Hematopoietic multipotent progenitor cell treated with erythropoietin and hydrocortisone succinate and interleukin-3 and kit ligand, for 17 days (in vitro differentiated cells): ENCODE data around the gene SLCO3A1.
"Not testable (repeated sequence)": the region's sequence is repeated elsewhere in the genome, so short reads cannot be mapped to it uniquely, and the experiment has no call there.

Source experiments
- DNase-seq: peaks from one replicate; pipeline ENCODE4 v3.0.0-alpha.2; 2015; ENCODE audit warnings: low spot score

SLCO3A1 gene

DNA sequence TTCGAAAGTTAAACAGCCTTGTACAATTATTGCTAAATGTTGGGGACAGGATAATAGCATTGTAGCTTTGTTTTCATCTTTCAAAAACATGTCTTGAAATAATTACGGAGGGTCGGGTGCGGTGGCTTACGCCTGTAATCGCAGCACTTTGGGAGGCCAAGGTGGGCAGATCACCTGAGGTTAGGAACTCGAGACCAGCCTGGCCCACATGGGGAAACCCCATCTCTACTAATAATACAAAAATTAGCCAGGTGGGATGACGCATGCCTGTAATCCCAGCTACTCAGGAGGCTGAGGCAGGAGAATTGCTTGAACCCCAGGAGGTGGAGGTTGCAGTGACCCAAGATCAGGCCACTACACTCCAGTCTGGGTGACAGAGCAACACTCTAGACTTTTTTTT, 216.7 kb downstream of the SLCO3A1 start:
- not testable (repeated sequence) for DNase-seq

DNA sequence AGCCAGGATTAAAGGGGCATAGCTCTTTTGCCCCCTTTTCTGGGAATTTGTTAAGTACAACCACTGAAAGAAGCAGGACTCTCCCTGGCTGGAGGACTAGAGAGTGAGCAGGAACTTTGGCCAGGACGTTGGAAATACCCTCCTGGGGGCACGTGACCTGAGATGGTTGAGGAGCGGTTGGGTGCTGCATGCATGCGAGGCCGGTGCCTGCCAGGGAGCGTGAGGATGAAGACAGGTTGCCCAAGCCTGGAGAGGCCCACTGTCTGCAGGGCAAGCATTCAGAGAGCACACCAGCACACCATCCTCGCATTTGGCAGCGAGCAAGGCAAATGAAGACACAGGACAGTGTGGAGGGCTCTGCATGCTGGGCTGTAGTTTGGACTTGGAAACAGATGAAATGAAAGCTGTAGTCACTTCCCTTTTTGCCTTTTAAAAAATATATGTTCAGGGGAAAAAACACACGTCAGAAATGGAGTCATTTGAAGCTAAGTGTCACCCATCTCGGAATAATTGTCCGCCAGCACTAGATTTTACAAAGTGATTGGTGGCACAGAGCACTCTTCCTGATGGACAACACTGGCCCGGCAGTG, 217.6 kb downstream of the SLCO3A1 start:
- no peak for DNase-seq

DNA sequence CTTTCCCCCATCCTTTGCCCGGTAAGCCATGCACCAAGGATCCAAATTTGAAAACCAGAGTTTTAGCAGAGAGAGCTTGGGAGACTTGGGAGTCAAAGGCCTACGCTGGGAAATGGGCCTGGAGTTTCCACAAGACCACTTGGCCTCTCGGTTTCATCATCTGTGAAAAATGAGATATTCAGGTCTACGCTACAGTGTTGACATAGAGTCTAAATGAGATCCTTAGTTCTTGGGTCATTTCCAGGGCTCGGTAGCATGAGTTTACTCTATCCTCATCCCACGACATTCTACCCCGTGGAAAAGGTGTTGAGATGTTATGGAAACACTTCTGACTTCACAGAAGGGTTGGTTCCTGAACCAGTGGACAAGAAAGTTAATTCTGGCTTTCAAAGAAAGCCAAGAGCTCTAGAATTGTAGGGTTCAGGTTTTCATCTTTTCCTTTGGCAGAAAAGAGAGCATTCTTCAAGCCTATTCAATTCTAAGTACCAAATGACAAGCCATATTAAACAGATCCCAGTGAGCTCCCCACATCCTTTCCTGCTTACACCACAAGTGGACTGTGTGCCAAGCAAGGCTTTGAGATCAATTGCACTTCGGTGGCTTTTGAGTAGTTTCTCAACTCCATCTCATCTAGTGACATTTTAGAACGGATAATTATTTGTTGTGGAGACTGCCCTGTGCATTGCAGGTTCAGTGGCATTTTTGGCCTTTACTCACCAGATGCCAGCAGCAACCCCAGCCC, 219.7 kb downstream of the SLCO3A1 start:
- no peak for DNase-seq

DNA sequence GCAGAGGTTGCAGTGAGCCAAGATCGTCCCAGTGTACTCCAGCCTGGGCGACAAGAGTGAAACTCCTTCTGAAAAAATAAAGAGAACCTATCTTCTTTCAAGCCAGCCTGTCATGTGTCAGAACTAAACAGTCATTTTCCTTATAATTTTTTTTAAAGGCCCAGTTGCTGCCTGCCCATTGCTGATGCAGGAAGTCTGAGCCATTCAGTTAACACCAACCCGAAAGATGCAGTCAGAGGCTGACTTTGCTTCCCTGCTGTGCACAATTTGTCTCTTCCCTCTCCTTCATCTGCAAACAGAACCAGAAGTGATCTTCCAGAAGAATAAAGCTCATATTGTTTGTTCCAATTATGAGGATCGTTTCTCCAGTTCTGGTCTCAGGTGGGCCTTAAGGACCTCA, 220.6 kb downstream of the SLCO3A1 start:
- no peak for DNase-seq

DNA sequence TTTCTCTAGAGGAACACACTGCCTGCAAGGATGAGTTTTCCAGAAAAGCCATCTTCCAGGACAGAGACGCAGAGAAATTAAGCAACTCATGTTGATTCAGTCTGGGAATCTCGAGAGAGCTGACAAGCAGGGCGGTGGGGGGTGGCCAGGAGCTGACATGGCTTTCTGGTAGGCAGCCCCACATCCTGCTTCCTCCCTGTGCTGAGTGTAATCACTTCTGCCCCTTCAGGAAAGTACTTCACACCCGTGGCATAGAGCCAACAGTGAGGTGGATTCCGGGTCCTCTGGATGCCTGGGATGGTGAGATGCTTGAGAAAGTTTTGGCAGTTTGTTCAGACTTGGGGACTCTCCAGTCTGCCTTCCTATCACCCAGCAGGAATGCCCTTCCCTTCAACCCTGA, 221.1 kb downstream of the SLCO3A1 start:
- DNase-seq: no peak

DNA sequence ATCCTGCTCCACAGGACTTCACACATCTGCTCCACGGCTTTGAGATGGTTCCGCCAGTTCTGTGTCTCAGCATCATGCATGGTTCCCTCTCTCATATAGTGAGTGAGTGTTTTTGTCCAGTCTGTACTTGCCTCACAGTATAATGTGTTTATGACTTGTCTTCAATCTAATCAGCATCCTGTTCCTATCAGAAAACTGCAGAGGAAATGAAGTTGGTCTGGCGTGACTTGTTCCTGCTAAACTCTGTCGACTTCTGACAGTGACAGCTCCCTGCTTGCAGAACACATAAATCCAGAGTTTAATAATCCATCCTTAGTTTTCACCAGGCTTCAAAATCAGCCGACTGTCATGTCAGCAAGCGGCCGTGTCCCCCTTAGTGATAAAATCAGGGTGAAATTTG, 222.3 kb downstream of the SLCO3A1 start:
- no peak for DNase-seq

DNA sequence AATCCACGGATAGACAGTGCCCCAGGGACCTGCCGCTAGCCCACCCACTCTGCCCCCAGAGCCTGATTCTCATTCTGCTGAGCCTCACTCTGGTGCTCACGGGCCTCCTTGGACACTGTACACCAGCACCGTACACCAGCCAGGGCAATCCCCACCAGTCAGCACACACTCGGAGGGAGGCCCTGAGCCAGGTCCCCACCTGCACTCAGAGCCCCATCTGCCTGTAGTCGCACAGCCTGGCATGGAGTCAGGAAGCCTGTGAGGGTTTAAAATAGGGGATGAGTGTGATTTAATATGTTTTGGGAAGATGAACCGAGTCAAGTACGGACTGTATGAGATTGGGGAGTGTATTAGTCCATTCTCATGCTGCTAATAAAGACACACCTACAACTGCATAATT, 223.0 kb downstream of the SLCO3A1 start:
- DNase-seq: no peak

DNA sequence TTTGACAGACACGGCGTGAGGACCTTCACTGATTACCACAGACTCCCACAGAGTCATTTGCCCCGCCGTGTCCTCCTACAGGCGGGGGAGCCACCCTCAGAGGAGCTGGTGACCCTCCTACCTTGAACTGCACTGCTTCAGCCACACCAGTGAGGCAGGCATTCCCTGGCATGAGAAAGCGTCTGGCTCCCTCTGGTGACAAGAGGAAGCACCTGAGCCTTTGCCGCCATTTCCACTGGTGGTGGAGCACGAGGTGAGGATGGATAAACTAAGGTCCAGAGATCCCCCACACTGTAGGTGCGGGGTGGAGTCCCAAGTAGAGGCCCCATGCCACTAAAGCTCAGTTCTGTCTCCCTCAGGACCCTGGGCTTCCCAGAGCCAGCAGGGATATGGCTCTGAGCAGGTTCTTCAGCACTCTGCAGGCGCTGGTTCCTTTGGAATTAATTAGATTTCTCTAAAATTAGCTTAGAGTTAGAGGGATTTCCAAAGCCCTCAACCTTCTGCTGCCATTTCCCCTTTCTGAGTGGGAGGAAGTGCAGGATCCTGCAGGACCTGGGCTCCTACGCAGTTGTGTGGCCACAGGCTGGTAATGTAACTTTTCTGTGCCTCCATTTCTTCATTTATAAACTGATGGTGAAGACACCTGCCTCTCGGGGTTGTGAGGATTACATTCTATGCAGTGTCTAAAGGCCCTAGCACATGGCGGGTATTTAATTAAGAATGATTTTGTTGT, 224.0 kb downstream of the SLCO3A1 start:
- DNase-seq: no peak

DNA sequence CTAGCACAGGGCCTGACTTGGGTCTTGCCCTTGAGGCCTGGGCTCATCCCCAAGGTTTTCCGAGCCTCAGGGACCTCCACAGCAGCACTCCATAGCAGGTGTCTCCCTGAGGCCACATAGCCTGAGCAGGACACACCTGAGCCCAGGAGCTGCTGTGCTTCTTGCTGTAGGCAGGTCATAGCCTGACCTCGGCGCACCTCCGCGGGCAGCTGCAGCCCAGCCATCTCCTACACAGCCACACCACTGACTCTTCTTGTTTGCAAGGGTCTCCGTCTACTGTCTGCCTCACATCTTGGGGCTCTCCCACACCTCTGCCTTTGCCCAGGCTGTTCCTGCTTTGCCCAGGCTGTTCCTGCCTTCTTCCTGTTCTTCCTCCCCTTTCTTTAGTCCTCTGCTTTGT, 224.8 kb downstream of the SLCO3A1 start:
- DNase-seq: no peak

DNA sequence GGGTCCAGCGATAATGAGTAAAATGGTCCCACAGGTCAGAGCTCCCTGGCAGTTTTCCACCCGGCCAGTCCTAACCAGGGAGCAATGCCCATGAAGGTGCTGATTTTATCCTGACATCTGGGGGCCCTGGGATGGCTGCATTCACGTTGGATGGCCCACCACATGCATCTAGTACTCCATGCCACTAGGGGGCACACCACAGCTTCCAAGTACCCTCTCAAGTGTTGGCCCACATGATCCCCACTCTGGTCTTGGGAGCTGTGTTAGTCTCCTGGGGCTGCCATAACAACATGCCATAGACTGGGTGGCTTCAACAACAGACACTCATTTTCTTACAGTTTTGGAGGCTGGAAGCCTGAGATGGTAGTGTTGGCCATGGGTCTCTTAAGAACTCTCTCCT, 225.5 kb downstream of the SLCO3A1 start:
- DNase-seq: no peak

DNA sequence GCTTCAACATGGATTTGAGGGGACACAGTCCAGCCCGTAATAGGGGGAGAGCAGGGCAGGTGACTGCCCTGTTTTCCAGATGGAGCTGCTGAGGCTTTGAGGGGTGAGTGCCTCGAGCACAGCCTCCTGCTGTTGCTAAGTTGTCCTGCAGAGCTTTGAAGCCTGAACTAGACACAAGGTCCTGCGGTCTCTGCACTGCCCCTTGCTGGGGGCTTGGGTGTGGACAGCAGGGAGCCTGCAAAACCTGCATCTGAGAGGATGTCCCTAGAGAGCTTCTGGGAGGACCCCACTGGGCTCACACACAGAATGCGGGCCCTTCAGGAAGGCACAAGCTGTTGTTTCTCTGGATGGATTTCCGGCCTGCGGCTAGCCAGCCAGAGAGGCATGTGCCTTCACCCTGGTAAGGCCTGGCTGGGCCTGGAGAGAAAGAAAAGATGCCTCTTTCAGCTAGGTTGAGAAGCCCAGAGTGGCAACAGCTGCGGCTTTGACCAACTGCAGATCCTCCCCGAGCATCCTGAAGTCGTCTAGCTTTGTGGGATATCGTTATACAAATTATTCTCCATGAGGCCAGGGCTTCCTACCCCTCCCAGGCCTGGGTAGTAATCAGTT, 226.2 kb downstream of the SLCO3A1 start:
- DNase-seq: no peak

DNA sequence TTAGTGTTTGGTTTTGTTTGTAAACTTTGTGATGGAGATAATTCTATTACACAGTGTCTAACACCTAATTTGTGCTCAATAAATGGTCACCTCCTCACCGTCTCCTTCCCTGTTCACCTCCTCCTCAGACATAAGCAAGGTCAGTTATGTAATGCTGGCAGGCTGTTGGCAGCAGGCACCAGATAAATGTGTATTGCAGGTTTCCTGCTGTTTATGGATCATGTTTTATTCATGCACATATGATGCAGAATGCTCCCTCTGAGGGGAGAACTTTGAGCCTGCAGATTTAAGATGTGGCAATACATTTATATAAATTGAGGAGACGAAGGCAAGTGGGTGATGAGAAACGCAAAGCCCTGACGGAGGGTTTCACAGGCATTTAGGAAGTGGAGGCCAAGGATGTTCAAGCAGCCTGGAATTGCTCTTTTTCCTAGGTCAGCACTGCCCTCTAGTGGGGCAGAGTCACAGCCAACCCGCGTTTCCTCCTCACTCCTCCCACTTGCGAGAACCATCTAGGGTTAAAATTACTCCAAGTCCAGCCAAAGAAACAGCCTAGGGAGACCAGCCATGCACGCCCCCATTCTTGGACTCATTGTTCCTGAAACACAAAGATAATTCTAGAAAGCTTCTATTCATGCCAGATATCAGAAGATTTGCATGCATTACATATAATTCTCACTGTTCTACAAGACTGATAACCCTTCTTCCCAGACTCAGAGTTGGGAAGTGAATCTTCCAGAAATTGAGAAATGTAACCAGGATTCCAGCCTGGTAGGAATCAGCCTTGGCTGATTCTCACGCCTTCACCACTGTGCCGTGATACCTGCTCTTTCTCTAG, 228.7 kb downstream of the SLCO3A1 start:
- no peak for DNase-seq

DNA sequence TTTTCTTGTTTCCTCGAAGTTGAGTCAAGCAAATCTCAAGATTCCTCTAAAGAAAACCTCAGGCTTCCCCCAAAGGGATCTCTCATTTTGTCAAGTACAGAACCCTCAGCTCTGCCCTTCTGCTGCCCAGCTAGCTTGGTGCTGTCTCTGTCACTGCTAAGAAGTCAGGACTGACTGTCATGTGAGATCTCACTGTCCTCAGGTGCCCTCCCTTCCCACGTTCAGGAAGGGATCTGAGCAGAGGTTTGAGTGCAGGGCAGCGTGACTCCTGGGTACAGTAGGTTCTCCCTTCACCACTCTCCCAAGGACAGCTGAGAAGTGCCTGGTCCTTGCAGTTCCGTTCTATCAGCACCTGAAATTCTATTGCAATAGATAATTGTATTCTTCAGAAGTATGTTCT, 229.7 kb downstream of the SLCO3A1 start:
- DNase-seq: no peak

DNA sequence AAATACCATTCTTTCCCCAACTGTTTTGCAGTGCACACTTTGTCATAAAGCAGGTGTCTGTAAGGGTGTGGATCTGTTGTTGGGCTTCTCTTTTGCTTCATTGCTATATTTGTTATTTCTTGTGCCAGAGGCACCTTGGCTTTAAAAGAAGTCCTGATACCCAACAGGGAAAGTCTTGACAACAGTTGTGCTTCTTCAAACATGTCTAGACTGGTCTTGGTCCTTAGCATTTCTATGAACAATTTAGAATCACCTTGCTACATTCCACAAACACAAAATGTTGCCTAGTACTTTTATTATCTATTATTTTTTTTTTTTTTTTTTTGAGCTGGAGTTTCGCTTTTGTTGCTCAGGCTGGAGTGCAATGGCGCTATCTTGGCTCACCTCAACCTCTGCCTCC, 233.7 kb downstream of the SLCO3A1 start:
- no peak for DNase-seq

DNA sequence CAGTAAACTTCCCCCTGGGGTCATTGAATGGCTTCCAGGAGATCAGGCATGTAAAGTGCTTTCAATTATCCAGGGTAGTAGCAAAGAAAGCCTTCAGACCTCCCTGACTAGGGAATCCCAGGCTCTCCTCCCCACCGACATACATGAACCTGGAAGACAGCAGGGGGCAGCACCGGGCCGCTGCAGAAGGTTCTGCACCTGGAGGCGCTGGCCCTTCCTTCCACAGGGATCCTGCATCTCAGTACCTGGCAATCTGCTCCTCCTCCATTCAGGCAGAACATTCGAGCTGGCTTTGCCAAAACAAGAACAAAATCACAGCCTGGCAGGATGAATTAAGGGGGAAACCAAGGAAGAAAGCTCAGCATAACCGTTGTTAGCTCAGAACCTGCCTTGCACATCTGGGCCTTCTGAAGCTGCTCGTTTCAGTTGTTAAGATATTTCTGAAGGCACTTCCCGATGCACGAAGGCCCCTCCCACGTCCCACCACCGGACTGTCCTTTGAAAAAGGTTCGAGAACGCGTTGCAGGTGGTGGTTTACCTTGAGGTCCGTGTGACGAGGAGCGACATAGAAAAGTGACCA, 237.7 kb downstream of the SLCO3A1 start:
- no peak for DNase-seq

DNA sequence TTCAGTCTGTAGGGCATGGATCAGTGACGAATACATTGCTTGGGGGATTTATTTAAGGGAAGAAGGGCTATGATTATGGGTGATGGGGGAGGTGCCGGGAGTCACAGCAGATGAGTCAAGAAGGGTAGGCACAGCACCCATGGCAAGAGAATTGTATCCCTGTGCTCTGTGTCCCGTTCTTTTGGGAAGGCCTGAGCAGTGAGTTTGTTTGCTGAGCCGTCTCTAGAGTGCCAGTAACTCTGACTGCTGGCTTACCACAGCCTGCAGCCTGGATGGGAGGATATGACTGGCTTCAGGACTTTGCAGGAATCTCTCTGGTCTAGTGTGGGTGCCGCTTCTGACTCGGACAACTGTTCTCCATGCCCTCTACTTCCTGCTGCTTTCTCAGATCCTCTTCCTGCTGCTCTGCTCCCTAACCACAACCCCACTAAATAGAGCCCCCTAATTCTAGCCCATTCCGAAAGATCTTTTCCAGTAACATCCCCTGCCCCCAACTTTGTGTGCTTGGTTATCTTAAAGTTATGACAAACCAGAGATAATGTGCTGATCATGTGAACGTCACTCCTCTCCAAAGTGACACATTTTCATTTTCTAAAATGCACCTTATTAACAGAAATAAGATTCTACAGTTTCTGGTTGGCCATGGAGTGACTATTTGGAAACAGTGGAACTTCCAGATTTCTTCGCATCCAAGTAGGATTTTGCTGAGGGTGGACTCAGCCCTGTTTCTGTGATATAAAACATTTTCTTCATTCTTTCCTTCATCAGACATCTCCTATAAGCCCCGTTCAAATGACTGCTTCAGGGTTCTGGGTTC, 239.0 kb downstream of the SLCO3A1 start:
- DNase-seq: no peak

DNA sequence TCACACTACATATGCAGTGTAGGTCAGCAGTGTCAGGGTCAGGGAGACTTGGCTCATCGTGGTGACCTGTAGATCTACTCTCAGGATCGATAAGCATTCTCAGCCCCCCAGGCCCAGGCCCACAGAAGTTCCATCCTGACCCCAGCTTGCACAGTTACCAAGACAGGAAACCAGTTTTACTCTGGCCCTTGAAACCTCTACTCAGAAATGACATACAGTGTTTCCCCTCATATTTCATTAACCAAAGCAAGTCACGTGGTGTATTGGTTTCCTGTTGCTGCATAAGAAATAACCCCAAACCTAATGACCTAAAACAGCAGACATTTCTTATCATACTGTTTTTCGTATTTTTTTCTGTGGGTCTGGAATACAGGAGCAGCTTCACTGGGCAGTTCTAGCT, 242.2 kb downstream of the SLCO3A1 start:
- no peak for DNase-seq

DNA sequence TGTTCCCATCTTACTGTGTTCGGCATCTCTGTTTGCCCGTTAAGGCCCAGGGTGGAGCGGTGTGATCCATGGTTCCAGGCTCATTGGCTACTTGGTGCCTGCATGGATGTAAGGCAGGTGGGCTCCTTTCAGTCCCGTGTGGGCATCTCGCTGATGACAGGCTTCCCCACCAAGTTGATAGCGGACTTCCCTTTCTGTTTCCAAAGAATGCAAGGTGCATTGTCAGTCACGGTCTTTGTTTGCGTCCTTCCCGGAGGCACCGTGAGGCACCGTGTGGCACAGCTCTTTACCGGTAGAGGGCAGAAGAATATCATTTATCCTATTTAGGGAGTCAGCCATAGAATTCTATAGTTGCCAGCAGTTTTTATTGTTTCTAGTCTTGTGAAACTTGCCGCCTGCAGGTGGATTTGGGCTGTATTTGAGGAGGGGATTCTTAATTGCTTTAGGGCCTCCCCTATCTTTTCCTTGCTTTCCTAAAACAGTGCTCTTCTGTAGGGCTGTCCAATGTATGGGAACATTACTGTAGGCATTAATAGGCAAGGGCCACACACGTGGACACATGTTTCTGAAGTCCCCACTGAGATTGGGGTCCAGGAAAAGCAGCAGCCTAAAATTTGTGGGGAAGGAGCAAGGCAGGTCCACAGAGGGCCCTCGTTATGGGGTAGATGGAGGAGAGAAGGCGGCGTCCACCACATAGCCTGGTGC, 244.1 kb downstream of the SLCO3A1 start:
- no peak for DNase-seq

DNA sequence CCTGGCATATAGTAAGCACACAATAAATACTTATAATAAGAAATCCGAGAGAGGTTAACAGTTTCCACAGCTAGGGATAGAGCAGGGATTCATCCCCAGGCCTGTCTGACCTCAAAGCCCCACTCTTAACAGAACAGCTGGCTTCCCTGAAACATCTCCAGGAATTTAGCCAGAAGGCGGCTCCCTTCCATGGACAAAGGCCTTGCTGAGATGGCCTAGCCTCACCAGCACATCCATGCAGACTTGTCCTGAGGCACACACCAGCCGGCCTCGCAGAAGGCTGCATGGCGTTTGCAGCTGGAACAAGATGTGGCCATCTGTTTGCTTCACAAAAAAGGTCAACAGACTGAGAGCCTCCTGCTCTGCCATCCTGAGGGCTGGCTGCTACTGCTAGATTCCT, 245.4 kb downstream of the SLCO3A1 start:
- no peak for DNase-seq

DNA sequence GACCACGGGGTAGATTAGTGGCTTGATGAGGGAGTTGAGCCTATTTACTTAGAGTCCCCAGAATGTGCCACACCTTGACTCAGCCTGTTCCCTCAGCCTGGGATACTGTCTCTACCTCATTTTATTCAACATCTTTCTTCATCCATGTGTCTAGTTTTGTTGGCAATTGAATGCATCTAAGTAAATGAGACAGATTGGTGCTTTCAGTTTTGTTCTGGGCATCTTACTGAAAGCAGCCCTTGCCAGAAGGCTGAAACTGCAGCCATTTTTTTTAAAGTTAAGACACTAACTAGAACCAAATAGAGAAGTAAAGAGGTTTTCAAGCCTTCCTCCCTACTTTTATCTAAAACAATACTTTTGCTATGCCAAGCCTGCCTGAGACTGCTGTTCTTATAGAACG, 246.8 kb downstream of the SLCO3A1 start:
- no peak for DNase-seq
